ENCODE results near the gene S100A10.

- no peak for TF ChIP-seq CTCF (IDR thresholded peaks at IDR 0.05)
- TF ChIP-seq POLR2A (IDR thresholded peaks at IDR 0.05) = no peak
Observed at GRCh38 chr1:151945725-151946722, 47.6 kb downstream of the S100A10 start.

All from lower leg skin (tissue), 3 donors.